Ishikawa (cell line): ENCODE data around the gene ADGRL3.

Source experiments
- CEBPB ChIP-seq: IDR thresholded peaks from 2 replicates; pipeline ENCODE4 v1.6.1; 2012
- CREB1 ChIP-seq: IDR thresholded peaks from 2 replicates; pipeline ENCODE4 v1.6.1; 2012; ENCODE audit warnings: low read depth
- EGR1 ChIP-seq: IDR thresholded peaks from 2 replicates; pipeline ENCODE4 v1.6.1; 2012
- EP300 ChIP-seq: IDR thresholded peaks from 2 replicates; pipeline ENCODE4 v1.6.1; 2012; ENCODE audit warnings: borderline replicate concordance
- FOXM1 ChIP-seq: IDR thresholded peaks from 2 replicates; pipeline ENCODE4 v1.6.1; 2012; ENCODE audit warnings: low read depth, borderline replicate concordance
- MAX ChIP-seq: IDR thresholded peaks from 2 replicates; pipeline ENCODE4 v1.6.1; 2012
- NFIC ChIP-seq: IDR thresholded peaks from 2 replicates; pipeline ENCODE4 v1.6.1; 2012
- RAD21 ChIP-seq: IDR thresholded peaks from 2 replicates; pipeline ENCODE4 v1.6.1; 2012; ENCODE audit warnings: low read depth
- REST ChIP-seq: IDR thresholded peaks from 2 replicates; pipeline ENCODE4 v1.6.1; 2012; ENCODE audit warnings: low read depth, mild to moderate bottlenecking
- TAF1 ChIP-seq: IDR thresholded peaks from 2 replicates; pipeline ENCODE4 v1.6.1; 2012; ENCODE audit warnings: low read depth, mild to moderate bottlenecking
- TCF12 ChIP-seq: IDR thresholded peaks from 2 replicates; pipeline ENCODE4 v1.6.1; 2012; ENCODE audit warnings: low read depth
- TEAD4 ChIP-seq: IDR thresholded peaks from 2 replicates; pipeline ENCODE4 v1.6.1; 2012
- USF1 ChIP-seq: IDR thresholded peaks from 2 replicates; pipeline ENCODE4 v1.6.1; 2012
- YY1 ChIP-seq: IDR thresholded peaks from 2 replicates; pipeline ENCODE4 v1.6.1; 2012; ENCODE audit warnings: low read depth
- ZBTB7A ChIP-seq: IDR thresholded peaks from 2 replicates; pipeline ENCODE4 v1.6.1; 2012; ENCODE audit warnings: low read depth

The ADGRL3 gene

GRCh38 chr4:61192392-61192791, 7.7 kb upstream of the ADGRL3 start:
- no peak for TF ChIP-seq USF1
- TF ChIP-seq EGR1 = no peak
- no peak for TF ChIP-seq FOXM1
- no peak for TF ChIP-seq RAD21

GRCh38 chr4:61193863-61194262, 6.3 kb upstream of the ADGRL3 start:
- TF ChIP-seq EP300 (no peak), FOXM1 (no peak), EGR1 (no peak), REST (no peak), USF1 (no peak), TAF1 (no peak), TCF12 (no peak), CREB1 (no peak)

GRCh38 chr4:61194571-61194970, 5.6 kb upstream of the ADGRL3 start:
- TF ChIP-seq MAX = no peak
- no peak for TF ChIP-seq NFIC
- no peak for TF ChIP-seq ZBTB7A
- no peak for TF ChIP-seq FOXM1
- no peak for TF ChIP-seq TAF1
- no peak for TF ChIP-seq REST
- TF ChIP-seq USF1 = no peak
- TF ChIP-seq TCF12 = no peak
- TF ChIP-seq CEBPB = no peak
- no peak for TF ChIP-seq TEAD4
- no peak for TF ChIP-seq YY1
- no peak for TF ChIP-seq CREB1
- no peak for TF ChIP-seq RAD21
- no peak for TF ChIP-seq EP300
- TF ChIP-seq EGR1 = no peak

- no peak for TF ChIP-seq TEAD4
- no peak for TF ChIP-seq RAD21
- TF ChIP-seq TAF1 = no peak
- no peak for TF ChIP-seq YY1
- no peak for TF ChIP-seq FOXM1
- no peak for TF ChIP-seq CREB1
- no peak for TF ChIP-seq USF1
- TF ChIP-seq MAX = no peak
- no peak for TF ChIP-seq ZBTB7A
Measured at GRCh38 chr4:61195101-61195500, 5.0 kb upstream of the ADGRL3 start.

- TF ChIP-seq MAX = no peak
- no peak for TF ChIP-seq ZBTB7A
- no peak for TF ChIP-seq YY1
- no peak for TF ChIP-seq EP300
- no peak for TF ChIP-seq CEBPB
- TF ChIP-seq TAF1 = no peak
- no peak for TF ChIP-seq FOXM1
- TF ChIP-seq EGR1 = no peak
- no peak for TF ChIP-seq USF1
- no peak for TF ChIP-seq RAD21
- no peak for TF ChIP-seq TEAD4
- TF ChIP-seq TCF12 = no peak
- TF ChIP-seq REST = no peak
- TF ChIP-seq NFIC = no peak
- TF ChIP-seq CREB1 = no peak
Measured at GRCh38 chr4:61198686-61199085, 1.4 kb upstream of the ADGRL3 start.
